Activated CD4-positive, alpha-beta memory T cell treated with anti-CD3 and anti-CD28 coated beads for 36 hours (primary cell): Measurements from ENCODE around the gene AZIN2. TPM values are rescaled to one million over a fixed set of nuclear protein-coding genes. Genes with fewer than 3 reads are reported as not detected.

Experiments used
- CTCF ChIA-PET: fragments of 350-600 bp; sonication (Branson Sonifier 250); formaldehyde crosslinking; loops from one replicate; lab custom pipeline; 2021; ENCODE audit warnings: antibody characterized with exemption, inconsistent platforms; lab: Charles Lee
- POLR2A ChIA-PET: fragments of 350-600 bp; sonication (Branson Sonifier 250); formaldehyde crosslinking; loops from one replicate; lab custom pipeline; 2021; ENCODE audit warnings: antibody characterized with exemption; lab: Charles Lee
- DNase-seq: peaks from one replicate; pipeline ENCODE4 v3.0.0-alpha.2; 2020
- H3K27ac Mint-ChIP-seq: one replicate; pipeline ENCODE4 v1.8.0; 2021; ENCODE audit warnings: mixed read lengths
- H3K27me3 Mint-ChIP-seq: one replicate; pipeline ENCODE4 v1.8.0; 2021; ENCODE audit warnings: mixed read lengths
- H3K36me3 Mint-ChIP-seq: one replicate; pipeline ENCODE4 v1.8.0; 2021; ENCODE audit warnings: mixed read lengths
- H3K4me1 Mint-ChIP-seq: one replicate; pipeline ENCODE4 v1.8.0; 2021; ENCODE audit warnings: low read depth, mixed read lengths
- H3K4me3 Mint-ChIP-seq: one replicate; pipeline ENCODE4 v1.8.0; 2021; ENCODE audit warnings: mild to moderate bottlenecking, mixed read lengths
- H3K9me3 Mint-ChIP-seq: one replicate; pipeline ENCODE4 v1.8.0; 2021; ENCODE audit warnings: mixed read lengths
- intact Hi-C: fragments of 100-400 bp; cut with micrococcal nuclease; formaldehyde crosslinking; loops from one replicate; pipeline ENCODE4 v1.15.1; 2023
- total RNA-seq, 2 experiments: library from RNA; stranded (reverse); gene quantifications; one replicate each; pipeline ENCODE4 v1.2.3, GENCODE V29; 2021

Gene AZIN2
- total RNA-seq, 2 experiments from 2014 or later, result 2.5 to 2.9 TPM

- peaks cover 2% of the 10 kb centered on the region for H3K36me3 Mint-ChIP-seq
- no peaks in the 10 kb centered on the region for H3K27me3 Mint-ChIP-seq
- CTCF ChIA-PET, result interaction anchor here (1.0 to 1.1 kb wide), 2 partner anchors 12 to 20 kb away, joined by 3 to 5 read pairs; no protein-coding TSS in a partner anchor
- no peak overlapping the region for H3K27ac Mint-ChIP-seq
- POLR2A ChIA-PET, result no interaction called here
- H3K4me1 Mint-ChIP-seq, result no peaks in the 10 kb centered on the region
- no peak overlapping the region for H3K4me3 Mint-ChIP-seq
- no peaks in the 10 kb centered on the region for H3K9me3 Mint-ChIP-seq
- intact Hi-C loops, result no loop called here
- DNase-seq, result no peak
Observed at GRCh38 chr1:33147275-33147996, 66.5 kb downstream of the AZIN2 start.

GRCh38 chr1:33147997-33148314 lies 67.0 kb downstream of the AZIN2 start:
- peaks cover 2% of the 10 kb centered on the region for H3K36me3 Mint-ChIP-seq
- no peak for DNase-seq
- H3K4me3 Mint-ChIP-seq, result no peak overlapping the region
- ChIA-PET CTCF (interaction anchor here (1.0 to 1.1 kb wide), 2 partner anchors 13 to 21 kb away, joined by 3 to 5 read pairs; no protein-coding TSS in a partner anchor), POLR2A (no interaction called here)
- H3K9me3 Mint-ChIP-seq, result no peaks in the 10 kb centered on the region
- intact Hi-C loops, result no loop called here
- H3K27me3 Mint-ChIP-seq, result no peaks in the 10 kb centered on the region
- no peak overlapping the region for H3K27ac Mint-ChIP-seq
- no peaks in the 10 kb centered on the region for H3K4me1 Mint-ChIP-seq

- DNase-seq, result no peak
- Mint-ChIP-seq H3K36me3 (peaks cover 2% of the 10 kb centered on the region), H3K4me3 (no peak overlapping the region), H3K4me1 (no peaks in the 10 kb centered on the region), H3K27ac (no peak overlapping the region), H3K27me3 (no peaks in the 10 kb centered on the region), H3K9me3 (no peaks in the 10 kb centered on the region)
- ChIA-PET POLR2A (no interaction called here), CTCF (interaction anchor here (1.0 kb wide), 1 partner anchor 14 kb away, joined by 3 read pairs; no protein-coding TSS in a partner anchor)
- intact Hi-C loops, result no loop called here
Observed at GRCh38 chr1:33148615-33149014, 67.7 kb downstream of the AZIN2 start.

- no peaks in the 10 kb centered on the region for H3K9me3 Mint-ChIP-seq
- H3K4me3 Mint-ChIP-seq, result no peak overlapping the region
- intact Hi-C loops, result no loop called here
- H3K4me1 Mint-ChIP-seq, result no peaks in the 10 kb centered on the region
- ChIA-PET CTCF (interaction anchor here (1.3 kb wide), 1 partner anchor 54 kb away, joined by 3 read pairs; no protein-coding TSS in a partner anchor), POLR2A (no interaction called here)
- H3K27me3 Mint-ChIP-seq, result no peaks in the 10 kb centered on the region
- DNase-seq, result no peak
- H3K36me3 Mint-ChIP-seq, result peaks cover 4% of the 10 kb centered on the region
- H3K27ac Mint-ChIP-seq, result no peak overlapping the region
Observed at GRCh38 chr1:33149453-33150190, 68.7 kb downstream of the AZIN2 start.

GRCh38 chr1:33150522-33150921 lies 69.6 kb downstream of the AZIN2 start:
- CTCF ChIA-PET, result interaction anchor here (1.3 kb wide), 1 partner anchor 55 kb away, joined by 3 read pairs; no protein-coding TSS in a partner anchor
- Mint-ChIP-seq H3K9me3 (no peaks in the 10 kb centered on the region), H3K27me3 (no peaks in the 10 kb centered on the region), H3K4me1 (no peaks in the 10 kb centered on the region), H3K36me3 (peaks cover 4% of the 10 kb centered on the region), H3K27ac (no peak overlapping the region), H3K4me3 (no peak overlapping the region)
- DNase-seq, result no peak
- intact Hi-C loops, result no loop called here
- POLR2A ChIA-PET, result interaction anchor here (0.6 kb wide), 1 partner anchor 26 kb away, joined by 6 read pairs; no protein-coding TSS in a partner anchor

- POLR2A ChIA-PET, result interaction anchor here (0.6 kb wide), 1 partner anchor 27 kb away, joined by 6 read pairs; no protein-coding TSS in a partner anchor
- no peak overlapping the region for H3K27ac Mint-ChIP-seq
- intact Hi-C loops, result no loop called here
Observed at GRCh38 chr1:33151116-33151515, 70.2 kb downstream of the AZIN2 start.

GRCh38 chr1:33152685-33153432 lies 71.9 kb downstream of the AZIN2 start:
- H3K4me3 Mint-ChIP-seq, result no peak overlapping the region
- H3K27ac Mint-ChIP-seq, result no peak overlapping the region
- ChIA-PET POLR2A (no interaction called here), CTCF (interaction anchor here (0.9 kb wide), 1 partner anchor 26 kb away, joined by 3 read pairs; no protein-coding TSS in a partner anchor)
- no peaks in the 10 kb centered on the region for H3K4me1 Mint-ChIP-seq
- H3K36me3 Mint-ChIP-seq, result peaks cover 2% of the 10 kb centered on the region
- DNase-seq, result no peak
- H3K9me3 Mint-ChIP-seq, result no peaks in the 10 kb centered on the region
- H3K27me3 Mint-ChIP-seq, result no peaks in the 10 kb centered on the region
- intact Hi-C loops, result no loop called here

More at GRCh38 chr1:33151116-33151515, 70.2 kb downstream of the AZIN2 start:
- DNase-seq, result no peak
- Mint-ChIP-seq H3K9me3 (no peaks in the 10 kb centered on the region), H3K27me3 (no peaks in the 10 kb centered on the region), H3K4me1 (no peaks in the 10 kb centered on the region), H3K4me3 (no peak overlapping the region), H3K36me3 (peaks cover 4% of the 10 kb centered on the region)
- CTCF ChIA-PET, result no interaction called here

GRCh38 chr1:33153650-33154049 lies 72.7 kb downstream of the AZIN2 start:
- no peaks in the 10 kb centered on the region for H3K27me3 Mint-ChIP-seq
- H3K36me3 Mint-ChIP-seq, result peaks cover 2% of the 10 kb centered on the region
- H3K9me3 Mint-ChIP-seq, result no peaks in the 10 kb centered on the region
- no peak overlapping the region for H3K27ac Mint-ChIP-seq
- POLR2A ChIA-PET, result no interaction called here
- DNase-seq, result no peak
- H3K4me3 Mint-ChIP-seq, result no peak overlapping the region
- no peaks in the 10 kb centered on the region for H3K4me1 Mint-ChIP-seq
- intact Hi-C loops, result no loop called here
- CTCF ChIA-PET, result interaction anchor here (0.9 kb wide), 1 partner anchor 26 kb away, joined by 3 read pairs; no protein-coding TSS in a partner anchor

GRCh38 chr1:33155877-33156538 lies 75.1 kb downstream of the AZIN2 start:
- Mint-ChIP-seq H3K27me3 (no peaks in the 10 kb centered on the region), H3K27ac (no peak overlapping the region), H3K4me1 (no peaks in the 10 kb centered on the region), H3K9me3 (no peaks in the 10 kb centered on the region), H3K36me3 (peaks cover 2% of the 10 kb centered on the region), H3K4me3 (no peak overlapping the region)
- DNase-seq, result no peak
- ChIA-PET POLR2A (no interaction called here), CTCF (no interaction called here)
- intact Hi-C loops, result no loop called here

GRCh38 chr1:33157131-33157530 lies 76.2 kb downstream of the AZIN2 start:
- Mint-ChIP-seq H3K27ac (no peak overlapping the region), H3K9me3 (no peaks in the 10 kb centered on the region), H3K4me1 (no peaks in the 10 kb centered on the region), H3K36me3 (peaks cover 2% of the 10 kb centered on the region), H3K4me3 (no peak overlapping the region), H3K27me3 (no peaks in the 10 kb centered on the region)
- intact Hi-C loops, result no loop called here
- DNase-seq, result no peak
- ChIA-PET CTCF (no interaction called here), POLR2A (no interaction called here)

- intact Hi-C loops, result no loop called here
- no peak for DNase-seq
- Mint-ChIP-seq H3K27me3 (no peaks in the 10 kb centered on the region), H3K4me3 (no peak overlapping the region), H3K27ac (no peak overlapping the region), H3K4me1 (no peaks in the 10 kb centered on the region), H3K9me3 (no peaks in the 10 kb centered on the region), H3K36me3 (peaks cover 2% of the 10 kb centered on the region)
- POLR2A ChIA-PET, result no interaction called here
- CTCF ChIA-PET, result no interaction called here
Observed at GRCh38 chr1:33158366-33158765, 77.4 kb downstream of the AZIN2 start.
